Measurements from ENCODE around the gene TK1. TPM values are rescaled to one million over a fixed set of nuclear protein-coding genes. Genes with fewer than 3 reads are reported as not detected.

The TK1 gene
- total and polyA plus RNA-seq, 4 donors = 7.9 to 14.9 (median 10.3) TPM

DNA sequence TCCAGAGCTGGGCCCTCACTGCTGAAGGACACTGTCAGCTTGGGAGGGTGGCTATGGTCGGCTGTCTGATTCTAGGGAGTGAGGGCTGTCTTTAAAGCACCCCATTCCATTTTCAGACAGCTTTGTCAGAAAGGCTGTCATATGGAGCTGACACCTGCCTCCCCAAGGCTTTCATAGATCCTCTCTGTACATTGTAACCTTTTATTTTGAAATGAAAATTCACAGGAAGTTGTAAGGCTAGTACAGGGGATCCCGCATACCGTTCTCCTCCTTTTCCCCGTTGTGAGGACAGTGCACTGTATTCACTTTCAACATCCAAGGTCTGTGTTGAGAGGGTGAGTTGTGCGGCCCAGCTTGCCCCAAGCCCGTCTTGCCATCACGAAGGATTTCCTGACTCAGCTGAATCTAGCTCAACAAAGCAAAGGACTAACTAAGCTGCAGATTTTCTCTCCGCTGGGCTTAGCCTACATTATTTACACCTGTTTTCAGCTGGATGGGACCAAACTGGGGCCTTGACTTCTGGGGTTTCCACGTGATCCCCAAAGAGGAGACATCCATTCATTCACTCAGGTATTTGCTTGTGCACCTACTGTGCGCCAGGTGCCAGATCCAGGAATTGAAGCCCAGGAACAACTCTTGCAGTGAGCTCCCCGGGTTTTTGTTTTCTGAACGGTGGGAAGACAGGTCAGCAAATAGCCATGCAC lies 39.4 kb upstream of the TK1 start:
- TF ChIP-seq, protein P1, sequence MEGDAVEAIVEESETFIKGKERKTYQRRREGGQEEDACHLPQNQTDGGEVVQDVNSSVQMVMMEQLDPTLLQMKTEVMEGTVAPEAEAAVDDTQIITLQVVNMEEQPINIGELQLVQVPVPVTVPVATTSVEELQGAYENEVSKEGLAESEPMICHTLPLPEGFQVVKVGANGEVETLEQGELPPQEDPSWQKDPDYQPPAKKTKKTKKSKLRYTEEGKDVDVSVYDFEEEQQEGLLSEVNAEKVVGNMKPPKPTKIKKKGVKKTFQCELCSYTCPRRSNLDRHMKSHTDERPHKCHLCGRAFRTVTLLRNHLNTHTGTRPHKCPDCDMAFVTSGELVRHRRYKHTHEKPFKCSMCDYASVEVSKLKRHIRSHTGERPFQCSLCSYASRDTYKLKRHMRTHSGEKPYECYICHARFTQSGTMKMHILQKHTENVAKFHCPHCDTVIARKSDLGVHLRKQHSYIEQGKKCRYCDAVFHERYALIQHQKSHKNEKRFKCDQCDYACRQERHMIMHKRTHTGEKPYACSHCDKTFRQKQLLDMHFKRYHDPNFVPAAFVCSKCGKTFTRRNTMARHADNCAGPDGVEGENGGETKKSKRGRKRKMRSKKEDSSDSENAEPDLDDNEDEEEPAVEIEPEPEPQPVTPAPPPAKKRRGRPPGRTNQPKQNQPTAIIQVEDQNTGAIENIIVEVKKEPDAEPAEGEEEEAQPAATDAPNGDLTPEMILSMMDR (IDR thresholded peaks at IDR 0.05; ENCODE audit: control extremely low read depth, extremely low read depth) = no peak

DNA sequence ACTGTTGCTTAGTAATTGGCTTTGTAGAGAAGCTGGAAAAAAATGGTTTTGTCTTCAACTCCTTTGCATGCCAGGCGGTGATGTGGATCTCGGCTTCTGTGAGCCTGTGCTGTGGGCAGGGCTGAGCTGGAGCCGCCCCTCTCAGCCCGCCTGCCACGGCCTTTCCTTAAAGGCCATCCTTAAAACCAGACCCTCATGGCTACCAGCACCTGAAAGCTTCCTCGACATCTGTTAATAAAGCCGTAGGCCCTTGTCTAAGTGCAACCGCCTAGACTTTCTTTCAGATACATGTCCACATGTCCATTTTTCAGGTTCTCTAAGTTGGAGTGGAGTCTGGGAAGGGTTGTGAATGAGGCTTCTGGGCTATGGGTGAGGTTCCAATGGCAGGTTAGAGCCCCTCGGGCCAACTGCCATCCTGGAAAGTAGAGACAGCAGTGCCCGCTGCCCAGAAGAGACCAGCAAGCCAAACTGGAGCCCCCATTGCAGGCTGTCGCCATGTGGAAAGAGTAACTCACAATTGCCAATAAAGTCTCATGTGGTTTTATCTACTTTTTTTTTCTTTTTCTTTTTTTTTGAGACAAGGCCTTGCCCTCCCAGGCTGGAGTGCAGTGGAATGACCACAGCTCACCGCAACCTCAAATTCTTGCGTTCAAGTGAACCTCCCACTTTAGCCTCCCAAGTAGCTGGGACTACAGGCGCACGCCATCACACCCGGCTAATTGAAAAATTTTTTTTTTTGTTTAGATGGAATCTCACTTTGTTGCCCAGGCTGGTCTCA lies 38.4 kb upstream of the TK1 start:
- no peaks in the 10 kb centered on the region for H3K9me3 ChIP-seq (ENCODE audit: control insufficient read depth in 4 of 4, insufficient read depth in 3 of 4, low read length in 3 of 4)
- H3K27ac ChIP-seq (ENCODE audit: low read depth in 1 of 2, low read length in 1 of 2) = peak overlapping the region in 1 of 2 donors; percentile 24
- TF ChIP-seq, protein P1 (IDR thresholded peaks at IDR 0.05; ENCODE audit: control extremely low read depth, extremely low read depth) = no peak
- no peak overlapping the region for H3K4me3 ChIP-seq
- ATAC-seq (ENCODE audit: insufficient read depth, low FRiP score) (no peak), DNase-seq (no peak)
- peaks cover 0 to 3% (median 0%) of the 10 kb centered on the region in 5 donors for H3K4me1 ChIP-seq (ENCODE audit: control insufficient read depth in 5 of 5, insufficient read depth in 5 of 5, low read length in 5 of 5)
- 95% methylated on average over 16 of the region's 16 CpGs for WGBS, 2 donors
- H3K27me3 ChIP-seq (ENCODE audit: control insufficient read depth in 3 of 3, insufficient read depth in 3 of 3, low read length in 2 of 3) = peaks cover 0 to 5% (median 2%) of the 10 kb centered on the region in 3 donors
- H3K9ac ChIP-seq (ENCODE audit: insufficient read depth in 1 of 2, low read length in 2 of 2) = no peak overlapping the region
- H3K36me3 ChIP-seq (ENCODE audit: control insufficient read depth in 4 of 4, insufficient read depth in 4 of 4, low read length in 4 of 4) = peaks cover 0 to 2% (median 0%) of the 10 kb centered on the region in 4 donors

More for the DNA sequence above, 39.4 kb upstream of the TK1 start:
- Histone ChIP-seq H3K9ac (ENCODE audit: insufficient read depth in 1 of 2, low read length in 2 of 2) (no peak overlapping the region), H3K4me3 (no peak overlapping the region), H3K4me1 (ENCODE audit: control insufficient read depth in 5 of 5, insufficient read depth in 5 of 5, low read length in 5 of 5) (peaks cover 0 to 3% (median 0%) of the 10 kb centered on the region in 5 donors), H3K27me3 (ENCODE audit: control insufficient read depth in 3 of 3, insufficient read depth in 3 of 3, low read length in 2 of 3) (peaks cover 4 to 14% (median 11%) of the 10 kb centered on the region in 3 donors), H3K9me3 (ENCODE audit: control insufficient read depth in 4 of 4, insufficient read depth in 3 of 4, low read length in 3 of 4) (peaks cover 0 to 2% (median 0%) of the 10 kb centered on the region in 4 donors), H3K27ac (ENCODE audit: low read depth in 1 of 2, low read length in 1 of 2) (no peak overlapping the region), H3K36me3 (ENCODE audit: control insufficient read depth in 4 of 4, insufficient read depth in 4 of 4, low read length in 4 of 4) (peaks cover 0 to 2% (median 0%) of the 10 kb centered on the region in 4 donors)
- WGBS, 2 donors = 68 to 74% methylated on average over 12 of the region's 12 CpGs
- no peak for DNase-seq
- ATAC-seq (ENCODE audit: insufficient read depth, low FRiP score) = no peak

DNA sequence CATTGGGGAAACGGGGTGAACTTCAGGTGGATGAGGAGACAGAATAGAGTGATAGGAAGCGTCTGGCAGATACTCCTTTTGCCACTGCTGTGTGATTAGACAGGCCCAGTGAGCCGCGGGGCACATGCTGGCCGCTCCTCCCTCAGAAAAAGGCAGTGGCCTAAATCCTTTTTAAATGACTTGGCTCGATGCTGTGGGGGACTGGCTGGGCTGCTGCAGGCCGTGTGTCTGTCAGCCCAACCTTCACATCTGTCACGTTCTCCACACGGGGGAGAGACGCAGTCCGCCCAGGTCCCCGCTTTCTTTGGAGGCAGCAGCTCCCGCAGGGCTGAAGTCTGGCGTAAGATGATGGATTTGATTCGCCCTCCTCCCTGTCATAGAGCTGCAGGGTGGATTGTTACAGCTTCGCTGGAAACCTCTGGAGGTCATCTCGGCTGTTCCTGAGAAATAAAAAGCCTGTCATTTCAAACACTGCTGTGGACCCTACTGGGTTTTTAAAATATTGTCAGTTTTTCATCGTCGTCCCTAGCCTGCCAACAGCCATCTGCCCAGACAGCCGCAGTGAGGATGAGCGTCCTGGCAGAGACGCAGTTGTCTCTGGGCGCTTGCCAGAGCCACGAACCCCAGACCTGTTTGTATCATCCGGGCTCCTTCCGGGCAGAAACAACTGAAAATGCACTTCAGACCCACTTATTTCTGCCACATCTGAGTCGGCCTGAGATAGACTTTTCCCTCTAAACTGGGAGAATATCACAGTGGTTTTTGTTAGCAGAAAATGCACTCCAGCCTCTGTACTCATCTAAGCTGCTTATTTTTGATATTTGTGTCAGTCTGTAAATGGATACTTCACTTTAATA lies 37.6 kb upstream of the TK1 start:
- Histone ChIP-seq H3K4me3 (no peak overlapping the region), H3K9ac (ENCODE audit: insufficient read depth in 1 of 2, low read length in 2 of 2) (no peak overlapping the region), H3K9me3 (ENCODE audit: control insufficient read depth in 4 of 4, insufficient read depth in 3 of 4, low read length in 3 of 4) (no peaks in the 10 kb centered on the region), H3K4me1 (ENCODE audit: control insufficient read depth in 5 of 5, insufficient read depth in 5 of 5, low read length in 5 of 5) (peaks cover 0 to 3% (median 0%) of the 10 kb centered on the region in 5 donors), H3K36me3 (ENCODE audit: control insufficient read depth in 4 of 4, insufficient read depth in 4 of 4, low read length in 4 of 4) (peaks cover 0 to 4% (median under 1%) of the 10 kb centered on the region in 4 donors), H3K27ac (ENCODE audit: low read depth in 1 of 2, low read length in 1 of 2) (peak overlapping the region in 1 of 2 donors; percentile 65), H3K27me3 (ENCODE audit: control insufficient read depth in 3 of 3, insufficient read depth in 3 of 3, low read length in 2 of 3) (no peaks in the 10 kb centered on the region)
- 77 to 78% methylated on average over 27 of the region's 27 CpGs for WGBS, 2 donors
- no peak for DNase-seq
- ATAC-seq (ENCODE audit: insufficient read depth, low FRiP score) = no peak
- TF ChIP-seq, protein P1 (IDR thresholded peaks at IDR 0.05; ENCODE audit: control extremely low read depth, extremely low read depth) = no peak
